Cardiac muscle cell (in vitro differentiated cells and primary cell): ENCODE data around the gene NEURL2. TPM values are rescaled to one million over a fixed set of nuclear protein-coding genes. Genes with fewer than 3 reads are reported as not detected.

Experiments used
- DNase-seq, 2 donors: peaks; one replicate each; pipeline versions ENCODE4 v3.0.0 to v3.0.0-alpha.2; 2010 to 2017; ENCODE audit warnings: low read depth in 1 of 2, low spot score in 1 of 2
- H3K27ac ChIP-seq: fragments of 200-600 bp; sonication (generic); 2 replicates; pipeline ENCODE4 v1.5.1; 2016
- H3K27me3 ChIP-seq: fragments of 200-600 bp; sonication (generic); 2 replicates; pipeline ENCODE4 v1.6.0; 2016; ENCODE audit warnings: control low read depth
- H3K36me3 ChIP-seq: fragments of 200-600 bp; sonication (generic); 2 replicates; pipeline ENCODE4 v1.5.1; 2016; ENCODE audit warnings: control low read depth
- H3K4me1 ChIP-seq: fragments of 200-600 bp; sonication (generic); 2 replicates; pipeline ENCODE4 v1.8.1; 2017; ENCODE audit warnings: low read depth, mild to moderate bottlenecking, mixed run types
- H3K4me3 ChIP-seq: fragments of 200-600 bp; sonication (generic); 2 replicates; pipeline ENCODE4 v1.5.1; 2016; ENCODE audit warnings: mild to moderate bottlenecking
- H3K9me3 ChIP-seq: fragments of 200-600 bp; sonication (generic); 2 replicates; pipeline ENCODE4 v1.5.1; 2017; ENCODE audit warnings: low read depth, mild to moderate bottlenecking, control low read depth
- polyA plus RNA-seq: library from polyadenylated mRNA; unstranded; fragments of >200 nt; fragmentation: Nextera tagmentation; extraction: Ambion mirVana; gene quantifications from 2 replicates; pipeline ENCODE4 v1.2.1, GENCODE V29; 2016
- total RNA-seq: library from RNA; depleted of rRNA; stranded (reverse); fragments of >200 nt; gene quantifications from 2 replicates; pipeline ENCODE4 v1.2.3, GENCODE V29; 2016
- TF ChIP-seq, protein P1 (sequence below): IDR thresholded peaks from 2 replicates; pipeline ENCODE4 v1.5.1; 2012; ENCODE audit warnings: low read depth, mild to moderate bottlenecking, low read length

The NEURL2 gene
- total and polyA plus RNA-seq, 2 experiments from 2014 or later = 64.5 to 81.3 TPM

GRCh38 chr20:45920462-45921336, 29.7 kb upstream of the NEURL2 start:
- DNase-seq = peak in 1 of 2 donors; percentile 29
- H3K4me1 ChIP-seq = peaks cover 8% of the 10 kb centered on the region
- no peaks in the 10 kb centered on the region for H3K36me3 ChIP-seq
- H3K27ac ChIP-seq = no peak overlapping the region
- H3K4me3 ChIP-seq = no peak overlapping the region
- TF ChIP-seq, protein P1, sequence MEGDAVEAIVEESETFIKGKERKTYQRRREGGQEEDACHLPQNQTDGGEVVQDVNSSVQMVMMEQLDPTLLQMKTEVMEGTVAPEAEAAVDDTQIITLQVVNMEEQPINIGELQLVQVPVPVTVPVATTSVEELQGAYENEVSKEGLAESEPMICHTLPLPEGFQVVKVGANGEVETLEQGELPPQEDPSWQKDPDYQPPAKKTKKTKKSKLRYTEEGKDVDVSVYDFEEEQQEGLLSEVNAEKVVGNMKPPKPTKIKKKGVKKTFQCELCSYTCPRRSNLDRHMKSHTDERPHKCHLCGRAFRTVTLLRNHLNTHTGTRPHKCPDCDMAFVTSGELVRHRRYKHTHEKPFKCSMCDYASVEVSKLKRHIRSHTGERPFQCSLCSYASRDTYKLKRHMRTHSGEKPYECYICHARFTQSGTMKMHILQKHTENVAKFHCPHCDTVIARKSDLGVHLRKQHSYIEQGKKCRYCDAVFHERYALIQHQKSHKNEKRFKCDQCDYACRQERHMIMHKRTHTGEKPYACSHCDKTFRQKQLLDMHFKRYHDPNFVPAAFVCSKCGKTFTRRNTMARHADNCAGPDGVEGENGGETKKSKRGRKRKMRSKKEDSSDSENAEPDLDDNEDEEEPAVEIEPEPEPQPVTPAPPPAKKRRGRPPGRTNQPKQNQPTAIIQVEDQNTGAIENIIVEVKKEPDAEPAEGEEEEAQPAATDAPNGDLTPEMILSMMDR = no peak
- no peaks in the 10 kb centered on the region for H3K27me3 ChIP-seq
- no peaks in the 10 kb centered on the region for H3K9me3 ChIP-seq

- Histone ChIP-seq H3K36me3 (no peaks in the 10 kb centered on the region), H3K4me1 (peaks cover 8% of the 10 kb centered on the region), H3K27me3 (no peaks in the 10 kb centered on the region), H3K9me3 (no peaks in the 10 kb centered on the region), H3K27ac (no peak overlapping the region), H3K4me3 (no peak overlapping the region)
- DNase-seq = peak in 1 of 2 donors; percentile 97
- TF ChIP-seq, protein P1 = no peak
These were observed 28.8 kb upstream of the NEURL2 start for GRCh38 chr20:45919542-45920399.

DNA sequence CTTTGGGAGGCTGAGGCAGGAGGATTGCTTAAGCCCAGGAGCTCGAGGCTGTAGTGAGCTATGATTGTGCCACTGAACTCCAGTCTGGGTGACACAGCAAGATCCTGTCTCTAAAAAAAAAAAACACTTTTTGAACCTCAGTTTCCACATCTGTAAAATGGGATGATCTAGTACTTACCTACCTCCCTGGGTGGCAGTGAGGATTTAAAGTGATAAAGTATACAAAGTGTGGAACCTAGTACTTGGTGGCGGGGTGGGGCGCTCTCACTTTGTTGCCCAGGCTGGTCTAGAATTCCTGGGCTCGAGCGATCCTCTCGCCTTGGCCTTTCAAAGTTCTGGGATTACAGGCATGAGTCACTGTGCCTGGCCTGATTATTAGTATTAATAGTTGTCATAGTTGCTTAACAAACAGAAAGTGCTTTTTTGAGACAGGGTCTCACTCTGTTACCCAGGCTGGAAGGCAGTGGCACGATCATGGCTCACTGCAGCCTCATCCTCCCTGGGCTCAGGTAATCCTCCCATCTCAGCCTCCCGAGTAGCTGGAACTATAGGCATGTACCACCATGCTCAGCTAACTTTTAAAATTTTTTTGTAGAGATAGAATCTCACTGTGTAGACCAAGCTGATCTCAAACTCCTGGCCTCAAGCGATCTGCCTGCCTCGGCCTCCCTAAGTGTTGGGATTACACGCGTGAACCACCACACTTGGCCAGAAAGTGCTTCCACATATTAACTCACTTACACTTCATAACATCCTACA, 27.9 kb upstream of the NEURL2 start:
- Histone ChIP-seq H3K27ac (no peak overlapping the region), H3K4me3 (no peak overlapping the region), H3K4me1 (peaks cover 8% of the 10 kb centered on the region), H3K36me3 (no peaks in the 10 kb centered on the region), H3K9me3 (no peaks in the 10 kb centered on the region), H3K27me3 (no peaks in the 10 kb centered on the region)
- peak in 1 of 2 donors; percentile 50 for DNase-seq
- TF ChIP-seq, protein P1 = no peak

DNA sequence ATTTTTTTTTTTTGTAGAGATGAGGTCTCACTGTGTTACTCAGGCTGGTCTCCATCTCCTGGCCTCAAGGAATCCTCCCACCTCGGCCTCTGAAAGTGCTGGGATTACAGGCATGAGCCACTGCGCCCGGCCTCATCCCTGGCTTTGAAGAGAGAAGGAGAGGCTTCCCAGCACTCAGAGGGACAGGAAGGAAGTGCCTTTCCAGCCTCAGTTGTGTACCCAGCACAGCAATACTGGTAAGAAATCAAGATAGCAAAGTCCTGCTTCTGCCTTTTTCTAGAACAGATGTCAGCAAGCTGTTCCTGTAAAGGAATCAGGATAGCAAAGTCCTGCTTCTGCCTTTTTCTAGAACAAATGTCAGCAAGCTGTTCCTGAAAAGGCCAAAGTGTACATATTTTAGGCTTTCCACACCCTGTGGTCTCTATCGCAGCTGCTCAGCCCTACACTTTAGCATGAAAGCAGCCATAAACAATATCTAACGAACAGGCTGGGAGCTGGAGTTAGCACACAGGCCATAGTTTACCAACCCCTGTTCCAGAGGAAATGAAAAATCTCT, 27.3 kb upstream of the NEURL2 start:
- TF ChIP-seq, protein P1 = no peak
- H3K4me3 ChIP-seq = no peak overlapping the region
- H3K4me1 ChIP-seq = peaks cover 8% of the 10 kb centered on the region
- peak in 1 of 2 donors; percentile 75 for DNase-seq
- H3K27me3 ChIP-seq = no peaks in the 10 kb centered on the region
- H3K9me3 ChIP-seq = no peaks in the 10 kb centered on the region
- no peak overlapping the region for H3K27ac ChIP-seq
- no peaks in the 10 kb centered on the region for H3K36me3 ChIP-seq

- H3K27ac ChIP-seq = no peak overlapping the region
- TF ChIP-seq, protein P1 = no peak
These were observed 26.8 kb upstream of the NEURL2 start for GRCh38 chr20:45917790-45918141.

More at GRCh38 chr20:45917790-45918141, 26.8 kb upstream of the NEURL2 start:
- peak in 1 of 2 donors; percentile 80 for DNase-seq
- Histone ChIP-seq H3K4me1 (peaks cover 7% of the 10 kb centered on the region), H3K36me3 (no peaks in the 10 kb centered on the region), H3K27me3 (no peaks in the 10 kb centered on the region), H3K9me3 (no peaks in the 10 kb centered on the region), H3K4me3 (no peak overlapping the region)
